CD4-positive, alpha-beta T cell (primary cell): ENCODE measurements around the gene ANKS1B. TPM values are rescaled to one million over a fixed set of nuclear protein-coding genes. Genes with fewer than 3 reads are reported as not detected.

Experiments used
- ATAC-seq: fragments of 200-7000 bp; cut with Tn5 transposase; one replicate; pipeline ENCODE4 v1.10.0; 2022; ENCODE audit warnings: mild to moderate bottlenecking; ENCODE audit not compliant: poor library complexity
- CTCF ChIA-PET: fragments of 350-600 bp; sonication (Branson Sonifier 250); formaldehyde crosslinking; loops from one replicate; lab custom pipeline; 2021; ENCODE audit warnings: antibody characterized with exemption, inconsistent platforms; lab: Charles Lee
- POLR2A ChIA-PET: fragments of 350-600 bp; sonication (Branson Sonifier 250); formaldehyde crosslinking; loops from one replicate; lab custom pipeline; 2021; ENCODE audit warnings: antibody characterized with exemption, inconsistent platforms; lab: Charles Lee
- DNase-seq, 14 experiments: peaks; one replicate each; pipeline ENCODE4 v3.0.0-alpha.2; 2013 to 2020; ENCODE audit warnings: mixed read lengths in 2 of 14
- H3K27ac ChIP-seq, 2 donors: one replicate each; pipeline versions ENCODE4 v1.5.1 to v1.7.0; 2013; ENCODE audit warnings: low read length in 2 of 2, low read depth in 1 of 2, mild to moderate bottlenecking in 1 of 2
- H3K27me3 ChIP-seq, 2 experiments: 1 replicate in 1 of 2; 2 replicates in 1 of 2; pipeline versions ENCODE4 v1.6.1 to v1.7.0; 2013; ENCODE audit warnings: low read length in 2 of 2, control low read depth in 1 of 2, mild to moderate bottlenecking in 1 of 2, moderate library complexity in 1 of 2; ENCODE audit not compliant: insufficient read depth in 2 of 2, control insufficient read depth in 1 of 2
- H3K36me3 ChIP-seq: one replicate; pipeline ENCODE4 v1.6.1; 2013; ENCODE audit warnings: low read length, control low read depth; ENCODE audit not compliant: insufficient read depth
- H3K4me1 ChIP-seq: one replicate; pipeline ENCODE4 v1.6.1; 2013; ENCODE audit warnings: low read length, control low read depth; ENCODE audit not compliant: insufficient read depth
- H3K4me3 ChIP-seq: one replicate; pipeline ENCODE4 v1.5.1; 2013; ENCODE audit warnings: mild to moderate bottlenecking, low read length, moderate library complexity
- H3K9me3 ChIP-seq, 2 experiments: 1 replicate in 1 of 2; 2 replicates in 1 of 2; pipeline versions ENCODE4 v1.6.1 to v1.7.0; 2013; ENCODE audit warnings: low read length in 2 of 2, mild to moderate bottlenecking in 2 of 2, control low read depth in 1 of 2, moderate library complexity in 1 of 2; ENCODE audit not compliant: control insufficient read depth in 1 of 2, insufficient read depth in 1 of 2
- H3K27ac Mint-ChIP-seq: one replicate; pipeline ENCODE4 v1.8.0; 2020; ENCODE audit warnings: mixed read lengths
- H3K27me3 Mint-ChIP-seq: one replicate; pipeline ENCODE4 v1.8.0; 2021; ENCODE audit warnings: mixed read lengths
- H3K36me3 Mint-ChIP-seq: one replicate; pipeline ENCODE4 v1.8.0; 2021; ENCODE audit warnings: low read depth, mixed read lengths
- H3K4me1 Mint-ChIP-seq: one replicate; pipeline ENCODE4 v1.8.0; 2021; ENCODE audit warnings: low read depth, mixed read lengths
- H3K4me3 Mint-ChIP-seq: one replicate; pipeline ENCODE4 v1.8.0; 2020; ENCODE audit warnings: mild to moderate bottlenecking, mixed read lengths
- H3K9me3 Mint-ChIP-seq: one replicate; pipeline ENCODE4 v1.8.0; 2020; ENCODE audit warnings: mixed read lengths
- CTCF ChIP-seq: fragments of 200-600 bp; IDR thresholded peaks from one replicate; pipeline ENCODE4 v1.8.0; 2022; ENCODE audit warnings: antibody characterized with exemption, mild to moderate bottlenecking
- intact Hi-C, 2 experiments: fragments of 100-400 bp; cut with DNase I in 1 of 2; cut with micrococcal nuclease in 1 of 2; formaldehyde crosslinking; loops; one replicate each; pipeline versions ENCODE4 v1.15.1 to v1.9.0; 2023 to 2025; cut with DNase I, micrococcal nuclease
- total RNA-seq, 174 experiments: library from RNA in 2 of 174; stranded (reverse) in 2 of 174; gene quantifications; one replicate each; pipeline ENCODE4 v1.2.3 and lab custom pipeline; 2021 to 2026

Gene ANKS1B
- total RNA-seq, 2 experiments from 2014 or later, result 0.16 to 1.1 TPM

DNA sequence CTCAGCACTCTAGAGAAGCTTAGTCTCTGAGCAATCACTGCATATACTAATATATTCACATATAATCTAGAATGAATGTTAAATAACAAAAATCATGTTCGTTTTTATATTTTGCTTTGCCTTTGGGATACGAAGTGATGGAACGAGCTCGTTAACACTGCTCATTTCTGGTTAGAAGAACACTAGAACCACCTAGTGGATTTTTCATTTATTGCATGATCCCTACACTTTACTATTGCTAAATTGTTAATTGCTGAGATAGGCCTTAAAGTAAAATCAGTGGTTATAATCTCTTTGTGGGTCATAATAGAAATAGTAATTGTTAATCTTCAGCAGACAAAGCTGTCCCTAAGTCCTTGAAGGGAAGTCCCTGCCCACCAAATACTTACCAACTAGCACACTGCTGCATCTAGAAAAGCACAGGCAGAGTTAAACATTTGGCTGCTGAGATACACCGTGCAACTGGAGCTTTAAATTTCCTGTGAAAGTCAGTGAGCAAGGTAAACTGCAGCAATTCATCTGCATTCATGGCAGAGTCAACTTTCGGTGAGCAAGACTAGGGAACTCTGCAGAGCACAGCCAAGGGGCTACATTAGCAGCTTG lies 985.9 kb downstream of the ANKS1B start:
- no peak overlapping the region for H3K4me3 ChIP-seq
- H3K27me3 Mint-ChIP-seq, result no peaks in the 10 kb centered on the region
- ATAC-seq (no peak), DNase-seq (peak in 3 of 14 experiments; percentile 14 to 24 (median 17))
- no peak overlapping the region for H3K4me3 Mint-ChIP-seq
- no peaks in the 10 kb centered on the region for H3K36me3 Mint-ChIP-seq
- H3K4me1 ChIP-seq, result no peaks in the 10 kb centered on the region
- TF ChIP-seq CTCF, result peak; percentile 40
- no peaks in the 10 kb centered on the region for H3K9me3 ChIP-seq
- no peak overlapping the region for H3K27ac ChIP-seq
- H3K27ac Mint-ChIP-seq, result no peak overlapping the region
- no peaks in the 10 kb centered on the region for H3K27me3 ChIP-seq
- ChIA-PET POLR2A (interaction anchor here (0.6 kb wide), 1 partner anchor 9 kb away, joined by 3 read pairs; no protein-coding TSS in a partner anchor), CTCF (no interaction called here)
- intact Hi-C loops, result loop anchor here (2.0 to 10.0 kb wide), 4 partner anchors 272 to 434 kb away; no protein-coding TSS in a partner anchor
- H3K9me3 Mint-ChIP-seq, result no peaks in the 10 kb centered on the region
- no peaks in the 10 kb centered on the region for H3K36me3 ChIP-seq
- H3K4me1 Mint-ChIP-seq, result no peaks in the 10 kb centered on the region

DNA sequence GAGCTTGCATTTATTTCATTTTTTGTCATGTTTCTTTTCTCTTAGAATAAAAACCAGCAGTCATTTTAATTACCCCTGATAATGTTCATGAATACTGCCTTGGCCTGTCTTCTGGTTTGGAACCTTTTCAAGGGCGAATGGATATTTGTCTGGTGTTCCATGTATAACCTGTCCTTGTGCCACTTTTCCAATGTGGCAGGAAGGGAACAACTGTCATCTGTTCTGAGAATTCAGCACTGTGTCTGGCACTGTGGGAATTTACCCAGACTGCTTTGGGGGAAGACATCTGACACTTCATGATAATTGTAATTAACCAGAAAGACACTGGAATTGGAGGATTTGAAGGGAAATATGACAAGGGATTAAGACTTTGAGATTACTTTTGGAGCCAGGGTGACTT lies 986.8 kb downstream of the ANKS1B start:
- H3K4me1 ChIP-seq, result no peaks in the 10 kb centered on the region
- no peaks in the 10 kb centered on the region for H3K9me3 Mint-ChIP-seq
- no peaks in the 10 kb centered on the region for H3K27me3 ChIP-seq
- ChIA-PET POLR2A (no interaction called here), CTCF (no interaction called here)
- no peak for TF ChIP-seq CTCF
- no peaks in the 10 kb centered on the region for H3K27me3 Mint-ChIP-seq
- H3K4me1 Mint-ChIP-seq, result no peaks in the 10 kb centered on the region
- no peak overlapping the region for H3K27ac ChIP-seq
- no peaks in the 10 kb centered on the region for H3K36me3 Mint-ChIP-seq
- no peaks in the 10 kb centered on the region for H3K9me3 ChIP-seq
- H3K36me3 ChIP-seq, result no peaks in the 10 kb centered on the region
- no peak for DNase-seq
- no peak for ATAC-seq
- H3K4me3 ChIP-seq, result no peak overlapping the region
- intact Hi-C loops, result loop anchor here (2.0 to 10.0 kb wide), 4 partner anchors 271 to 433 kb away; no protein-coding TSS in a partner anchor
- H3K27ac Mint-ChIP-seq, result no peak overlapping the region
- no peak overlapping the region for H3K4me3 Mint-ChIP-seq

GRCh38 chr12:98990648-98991047 lies 994.1 kb downstream of the ANKS1B start:
- DNase-seq (no peak), ATAC-seq (no peak)
- no peak for TF ChIP-seq CTCF
- H3K9me3 Mint-ChIP-seq, result no peaks in the 10 kb centered on the region
- no peak overlapping the region for H3K27ac Mint-ChIP-seq
- Histone ChIP-seq H3K4me1 (no peaks in the 10 kb centered on the region), H3K27me3 (no peaks in the 10 kb centered on the region), H3K4me3 (no peak overlapping the region), H3K9me3 (no peaks in the 10 kb centered on the region), H3K27ac (no peak overlapping the region), H3K36me3 (no peaks in the 10 kb centered on the region)
- no peaks in the 10 kb centered on the region for H3K36me3 Mint-ChIP-seq
- H3K4me1 Mint-ChIP-seq, result no peaks in the 10 kb centered on the region
- intact Hi-C loops, result loop anchor here in 1 of 2 experiments (10.0 kb wide), 2 partner anchors 266 to 426 kb away; no protein-coding TSS in a partner anchor
- peaks cover 4% of the 10 kb centered on the region for H3K27me3 Mint-ChIP-seq
- no peak overlapping the region for H3K4me3 Mint-ChIP-seq
- ChIA-PET POLR2A (no interaction called here), CTCF (no interaction called here)
